SK-N-SH (cell line): Measurements from ENCODE around the gene FAM234A. TPM values are rescaled to one million over a fixed set of nuclear protein-coding genes. Genes with fewer than 3 reads are reported as not detected.

Experiments used
- CTCF ChIA-PET: fragments of 300-600, 350-600 bp; formaldehyde crosslinking; extraction: SDS; loops from one replicate; lab custom pipeline; 2021; lab: Yijun Ruan, JAX
- POLR2A ChIA-PET: fragments of 350-600 bp; sonication (Branson Sonifier 250); formaldehyde crosslinking; extraction: SDS; loops from one replicate; lab custom pipeline; 2020; ENCODE audit warnings: antibody characterized with exemption, inconsistent platforms; lab: Yijun Ruan, JAX
- DNase-seq: peaks from one replicate; pipeline ENCODE4 v3.0.0; 2012
- H2AFZ ChIP-seq: fragments of 200-600 bp; sonication (generic); 2 replicates; pipeline ENCODE4 v1.8.1; 2016; ENCODE audit warnings: antibody characterized with exemption, mild to moderate bottlenecking, low read depth
- H3F3A ChIP-seq: fragments of 200-600 bp; sonication (generic); replicated peaks from 2 replicates; pipeline ENCODE3; 2016; ENCODE audit warnings: antibody characterized with exemption, mild to moderate bottlenecking; ENCODE audit not compliant: insufficient read depth
- H3K27ac ChIP-seq, 2 experiments: fragments of 200-500 bp in 1 of 2; fragments of 200-600 bp in 1 of 2; sonication (Bioruptor generic) in 1 of 2; sonication (generic), shearing (Covaris generic) in 1 of 2; 2 replicates each; pipeline versions ENCODE4 v1.5.1 to v1.6.1; 2014 to 2016; ENCODE audit warnings: low read depth in 2 of 2, inconsistent platforms in 1 of 2, low read length in 1 of 2, mild to moderate bottlenecking in 1 of 2, mixed read lengths in 1 of 2
- H3K27me3 ChIP-seq: fragments of 200-600 bp; sonication (generic), shearing (Covaris generic); 2 replicates; pipeline ENCODE4 v1.6.1; 2016; ENCODE audit warnings: mixed run types; ENCODE audit not compliant: insufficient read depth
- H3K36me3 ChIP-seq, 2 experiments: fragments of 200-500 bp in 1 of 2; fragments of 200-600 bp in 1 of 2; sonication (Bioruptor generic) in 1 of 2; sonication (generic) in 1 of 2; replicated peaks in 1 of 2; 2 replicates each; pipeline versions ENCODE3 to v1.5.1; 2014 to 2016; ENCODE audit warnings: low read length in 1 of 2, mild to moderate bottlenecking in 1 of 2; ENCODE audit not compliant: insufficient read depth in 2 of 2, control insufficient read depth in 1 of 2
- H3K4me1 ChIP-seq, 2 experiments: fragments of 200-500 bp in 1 of 2; fragments of 200-600 bp in 1 of 2; sonication (Bioruptor generic) in 1 of 2; sonication (generic), shearing (Covaris generic) in 1 of 2; 2 replicates each; pipeline versions ENCODE4 v1.5.1 to v1.6.1; 2014 to 2016; ENCODE audit warnings: low read depth in 1 of 2, low read length in 1 of 2, mixed run types in 1 of 2; ENCODE audit not compliant: insufficient read depth in 2 of 2, control insufficient read depth in 1 of 2
- H3K4me2 ChIP-seq: fragments of 200-600 bp; sonication (generic), shearing (Covaris generic); 2 replicates; pipeline ENCODE4 v1.6.1; 2017; ENCODE audit warnings: mixed run types
- H3K4me3 ChIP-seq, 2 experiments: fragments of 200-500 bp in 1 of 2; fragments of 200-600 bp in 1 of 2; sonication (Bioruptor generic) in 1 of 2; sonication (generic), shearing (Covaris generic) in 1 of 2; 2 replicates each; pipeline versions ENCODE4 v1.5.1 to v1.8.1; 2014 to 2016; ENCODE audit warnings: low read depth in 2 of 2, inconsistent platforms in 1 of 2, low read length in 1 of 2, mild to moderate bottlenecking in 1 of 2, mixed read lengths in 1 of 2, moderate library complexity in 1 of 2
- H3K79me2 ChIP-seq: fragments of 200-600 bp; sonication (generic); 2 replicates; pipeline ENCODE4 v1.8.1; 2017; ENCODE audit warnings: mild to moderate bottlenecking; ENCODE audit not compliant: insufficient read depth
- H3K9ac ChIP-seq: fragments of 200-600 bp; sonication (generic); 2 replicates; pipeline ENCODE4 v1.6.1; 2017; ENCODE audit warnings: mixed run types
- H3K9me2 ChIP-seq: fragments of 200-600 bp; sonication (generic); 2 replicates; pipeline ENCODE4 v1.6.1; 2017; ENCODE audit warnings: mixed run types
- H3K9me3 ChIP-seq: fragments of 200-600 bp; sonication (generic); 2 replicates; pipeline ENCODE4 v1.6.1; 2017; ENCODE audit warnings: mixed run types, mild to moderate bottlenecking, moderate library complexity
- H4K20me1 ChIP-seq: fragments of 200-600 bp; sonication (generic); 2 replicates; pipeline ENCODE4 v1.6.1; 2017; ENCODE audit warnings: mild to moderate bottlenecking, mixed run types; ENCODE audit not compliant: insufficient read depth
- CHD2 ChIP-seq: fragments of 150-350 bp; IDR thresholded peaks from 2 replicates; pipeline ENCODE4 v1.6.1; 2018; ENCODE audit warnings: low read length; ENCODE audit not compliant: partially characterized antibody
- FOSL2 ChIP-seq: IDR thresholded peaks from 2 replicates; pipeline ENCODE4 v1.4.0; 2012; ENCODE audit warnings: low read depth, mild to moderate bottlenecking, moderate library complexity, borderline replicate concordance
- FOXJ3 ChIP-seq: sonication (generic); formaldehyde crosslinking; IDR thresholded peaks from 2 replicates; pipeline ENCODE4 v1.5.1; 2020; ENCODE audit warnings: mild to moderate bottlenecking, missing genetic modification reagents
- GABPA ChIP-seq: IDR thresholded peaks from 2 replicates; pipeline ENCODE4 v1.4.0; 2012; ENCODE audit warnings: low read depth, mild to moderate bottlenecking
- IRF3 ChIP-seq: fragments of 150-350 bp; IDR thresholded peaks from 2 replicates; pipeline ENCODE4 v1.6.1; 2016; ENCODE audit warnings: mild to moderate bottlenecking, low read depth, low read length
- JUND ChIP-seq: IDR thresholded peaks from 2 replicates; pipeline ENCODE4 v1.4.0; 2012
- MEF2A ChIP-seq: IDR thresholded peaks from 2 replicates; pipeline ENCODE4 v1.4.0; 2012; ENCODE audit warnings: low read depth, borderline replicate concordance
- RAD21 ChIP-seq: IDR thresholded peaks from 2 replicates; pipeline ENCODE4 v1.6.1; 2012; ENCODE audit warnings: mild to moderate bottlenecking, low read length
- RCOR1 ChIP-seq: fragments of 150-350 bp; IDR thresholded peaks from 2 replicates; pipeline ENCODE4 v1.6.1; 2017; ENCODE audit warnings: antibody characterized with exemption, low read length
- REST ChIP-seq: IDR thresholded peaks from 2 replicates; pipeline ENCODE4 v1.6.1; 2012; ENCODE audit warnings: mild to moderate bottlenecking, low read depth, low read length, moderate library complexity
- SIN3A ChIP-seq: IDR thresholded peaks from 2 replicates; pipeline ENCODE4 v1.6.1; 2012; ENCODE audit warnings: low read depth, mild to moderate bottlenecking, low read length, moderate library complexity, borderline replicate concordance
- TEAD4 ChIP-seq: IDR thresholded peaks from 2 replicates; pipeline ENCODE4 v1.4.0; 2012; ENCODE audit warnings: mild to moderate bottlenecking, borderline replicate concordance; ENCODE audit not compliant: insufficient read depth
- USF1 ChIP-seq: IDR thresholded peaks from 2 replicates; pipeline ENCODE4 v1.4.0; 2012; ENCODE audit warnings: low read depth, borderline replicate concordance
- YY1 ChIP-seq: IDR thresholded peaks from 2 replicates; pipeline ENCODE4 v1.4.0; 2012; ENCODE audit warnings: low read depth, mild to moderate bottlenecking
- WGBS: methylation state at CpG from one replicate; pipeline ENCODE4 v1.1.6; 2017; ENCODE audit warnings: low lambda C conversion rate; 5-methylcytosine and 5-hydroxymethylcytosine counted together
- polyA plus RNA-seq, 3 experiments: library from polyadenylated mRNA; depleted of rRNA; stranded (reverse); fragments of >200 nt; gene quantifications; 2 replicates each; pipeline ENCODE4 v1.2.3, GENCODE V29; 2012

Gene FAM234A
- polyA plus RNA-seq, 1 of the 3 experiments (the other 2 are of a cell fraction): 126 TPM

- TF ChIP-seq REST (no peak), FOSL2 (no peak), YY1 (no peak)
- TF ChIP-seq, all 33 proteins: peak for 0
Measured at GRCh38 chr16:269061-269796, 34.6 kb downstream of the FAM234A start (continued).

- no peak overlapping the region for H3K4me2 ChIP-seq
- H3K79me2 ChIP-seq: no peaks in the 10 kb centered on the region
- H3K27me3 ChIP-seq: no peaks in the 10 kb centered on the region
- no peaks in the 10 kb centered on the region for H3K9me3 ChIP-seq
- CTCF ChIA-PET: interaction anchor here (0.7 to 1.1 kb wide), 3 partner anchors 8 to 205 kb away, joined by 3 read pairs; no protein-coding TSS in a partner anchor
- H3K36me3 ChIP-seq: no peaks in the 10 kb centered on the region
- 68% methylated on average over 8 of the region's 34 CpGs for whole genome bisulfite sequencing
- TF ChIP-seq CHD2 (no peak), RAD21 (no peak), MEF2A (no peak), SIN3A (no peak), IRF3 (no peak), GABPA (no peak), USF1 (no peak), TEAD4 (no peak), JUND (no peak), FOSL2 (no peak), RCOR1 (no peak), FOXJ3 (CRISPR knock-in tag) (no peak)
- H3K4me1 ChIP-seq: peaks cover 0 to 14% of the 10 kb centered on the region in 2 experiments; a peak in 1 of 4 replicates
- H3K9ac ChIP-seq: no peak overlapping the region
- H3F3A ChIP-seq: no peaks in the 10 kb centered on the region
- POLR2A ChIA-PET: no interaction called here
- DNase-seq: no peak
- no peak overlapping the region for H3K27ac ChIP-seq
- H3K9me2 ChIP-seq: no peaks in the 10 kb centered on the region
- H3K4me3 ChIP-seq: no peak overlapping the region
- no peaks in the 10 kb centered on the region for H4K20me1 ChIP-seq
- no peak overlapping the region for H2AFZ ChIP-seq
Measured at GRCh38 chr16:270381-271255, 36.0 kb downstream of the FAM234A start.
